PC-9 (cell line): Measurements from ENCODE around the gene CAP2. TPM values are rescaled to one million over a fixed set of nuclear protein-coding genes. Genes with fewer than 3 reads are reported as not detected.
"Not testable (repeated sequence)": the region's sequence is repeated elsewhere in the genome, so short reads cannot be mapped to it uniquely, and the experiment has no call there.

Experiments
- BruUV-seq: library from RNA; stranded (reverse); fragments of 400-500 nt; replicated peaks from 2 replicates; lab custom pipeline; 2021; lab: Mats Ljungman, UMichigan
- CTCF ChIA-PET: fragments of 300-600 bp; sonication (Branson Sonifier 250); formaldehyde crosslinking; loops from one replicate; lab custom pipeline; 2022; ENCODE audit warnings: antibody characterized with exemption; lab: Charles Lee
- POLR2A ChIA-PET: fragments of 300-600 bp; sonication (Branson Sonifier 250); formaldehyde crosslinking; loops from one replicate; lab custom pipeline; 2022; ENCODE audit warnings: antibody characterized with exemption; ENCODE audit not compliant: unreplicated experiment; lab: Charles Lee
- DNase-seq, 2 experiments: peaks; one replicate each; pipeline versions ENCODE4 v3.0.0 to v3.0.0-alpha.2; 2015 to 2022; ENCODE audit warnings: mixed read lengths in 1 of 2
- H2AFZ ChIP-seq: fragments of 200-600 bp; sonication (generic); 2 replicates; pipeline ENCODE4 v1.8.1; 2017; ENCODE audit warnings: antibody characterized with exemption
- H3F3A ChIP-seq: fragments of 200-600 bp; sonication (generic); 2 replicates; pipeline ENCODE4 v1.8.1; 2017; ENCODE audit warnings: antibody characterized with exemption, mild to moderate bottlenecking, low read depth; ENCODE audit not compliant: insufficient read depth
- H3K27ac ChIP-seq: fragments of 200-600 bp; sonication (generic); 2 replicates; pipeline ENCODE4 v1.6.1; 2016; ENCODE audit warnings: mixed run types
- H3K27me3 ChIP-seq: fragments of 200-600 bp; sonication (generic); 2 replicates; pipeline ENCODE4 v1.6.1; 2016; ENCODE audit warnings: low read depth, mixed run types; ENCODE audit not compliant: insufficient read depth
- H3K36me3 ChIP-seq: fragments of 200-600 bp; sonication (generic); 2 replicates; pipeline ENCODE4 v1.6.1; 2016; ENCODE audit warnings: low read depth, mixed run types
- H3K4me1 ChIP-seq: fragments of 200-600 bp; sonication (generic); replicated peaks from 2 replicates; pipeline ENCODE4 v1.6.1; 2016; ENCODE audit warnings: mixed run types; ENCODE audit not compliant: insufficient read depth
- H3K4me2 ChIP-seq: fragments of 200-600 bp; sonication (generic); 2 replicates; pipeline ENCODE4 v1.6.1; 2017; ENCODE audit warnings: mixed run types
- H3K4me3 ChIP-seq: fragments of 200-600 bp; sonication (generic); 2 replicates; pipeline ENCODE4 v1.6.1; 2016; ENCODE audit warnings: mixed run types
- H3K79me2 ChIP-seq: fragments of 200-600 bp; sonication (generic); 2 replicates; pipeline ENCODE4 v1.6.1; 2017; ENCODE audit warnings: low read depth, mixed run types
- H3K9me2 ChIP-seq: fragments of 200-600 bp; sonication (generic); 2 replicates; pipeline ENCODE4 v1.8.1; 2017; ENCODE audit warnings: mild to moderate bottlenecking; ENCODE audit not compliant: insufficient read depth
- H3K9me3 ChIP-seq: fragments of 200-600 bp; sonication (generic); 2 replicates; pipeline ENCODE4 v1.8.1; 2016; ENCODE audit warnings: low read depth; ENCODE audit not compliant: insufficient read depth
- H4K20me1 ChIP-seq: fragments of 200-600 bp; sonication (generic); 2 replicates; pipeline ENCODE4 v1.8.1; 2017; ENCODE audit not compliant: insufficient read depth
- EZH2 ChIP-seq: fragments of 200-600 bp; sonication (generic); IDR thresholded peaks from 2 replicates; pipeline ENCODE4 v1.8.0; 2017; ENCODE audit warnings: antibody characterized with exemption, low read depth
- intact Hi-C: fragments of 100-400 bp; cut with micrococcal nuclease; formaldehyde crosslinking; loops from one replicate; pipeline ENCODE4 v1.10.0; 2022; ENCODE audit not compliant: unreplicated experiment
- total RNA-seq: library from RNA; stranded (reverse); gene quantifications from 2 replicates; pipeline ENCODE4 v1.2.3, GENCODE V29; 2021
- TF ChIP-seq, protein P1 (sequence below): fragments of 200-600 bp; sonication (generic); conservative IDR thresholded peaks from 2 replicates; pipeline ENCODE4 v1.6.1; 2017; ENCODE audit warnings: mixed run types, antibody characterized with exemption, mild to moderate bottlenecking, moderate library complexity

CAP2 gene
- total RNA-seq, 1 experiment from 2014 or later, result 12.0 TPM

DNA sequence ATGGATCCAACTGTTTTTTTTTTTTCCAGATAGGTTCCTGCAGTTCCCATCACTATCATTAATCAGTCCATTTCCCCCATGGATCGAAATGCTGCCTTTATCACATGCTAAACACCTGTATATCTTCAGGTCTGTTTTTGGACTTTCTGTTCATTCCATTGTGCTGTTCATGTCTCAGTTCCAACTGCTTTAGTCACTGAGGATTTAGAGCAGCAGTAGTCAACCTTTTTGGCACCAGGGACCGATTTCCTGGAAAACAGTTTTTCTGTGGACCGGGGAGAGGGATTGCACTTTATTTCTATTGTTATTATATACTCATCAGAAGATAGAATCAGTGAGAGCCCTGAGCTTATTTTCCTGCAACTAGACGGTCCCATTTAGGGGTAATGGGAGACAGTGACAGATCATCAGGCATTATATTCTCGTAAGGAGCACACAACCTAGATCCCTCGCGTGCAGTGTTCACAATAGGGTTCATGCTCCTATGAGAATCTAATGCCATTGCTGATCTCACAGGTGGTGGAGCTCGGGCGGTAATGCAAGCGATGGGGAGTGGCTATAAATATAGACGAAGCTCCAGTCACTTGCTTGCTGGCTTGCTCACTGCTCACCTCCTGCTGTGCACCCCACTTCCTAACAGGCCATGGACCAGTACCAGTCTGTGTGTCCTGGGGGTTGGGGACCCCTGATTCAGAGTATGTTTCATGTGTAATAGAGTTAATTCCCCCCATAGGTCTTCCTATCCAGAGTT lies 46.0 kb downstream of the CAP2 start:
- no peak overlapping the region for H2AFZ ChIP-seq
- H3K9me3 ChIP-seq, result no peaks in the 10 kb centered on the region
- H3K4me3 ChIP-seq, result no peak overlapping the region
- no peaks in the 10 kb centered on the region for H3K79me2 ChIP-seq
- H3K27me3 ChIP-seq, result no peaks in the 10 kb centered on the region
- H3K9me2 ChIP-seq, result no peaks in the 10 kb centered on the region
- ChIA-PET POLR2A (no interaction called here), CTCF (no interaction called here)
- H3K27ac ChIP-seq, result no peak overlapping the region
- H4K20me1 ChIP-seq, result no peaks in the 10 kb centered on the region
- no peak for DNase-seq
- no peak overlapping the region for H3K4me2 ChIP-seq
- no peaks in the 10 kb centered on the region for H3K4me1 ChIP-seq
- intact Hi-C loops, result no loop called here
- no peak for TF ChIP-seq EZH2
- TF ChIP-seq, protein P1, sequence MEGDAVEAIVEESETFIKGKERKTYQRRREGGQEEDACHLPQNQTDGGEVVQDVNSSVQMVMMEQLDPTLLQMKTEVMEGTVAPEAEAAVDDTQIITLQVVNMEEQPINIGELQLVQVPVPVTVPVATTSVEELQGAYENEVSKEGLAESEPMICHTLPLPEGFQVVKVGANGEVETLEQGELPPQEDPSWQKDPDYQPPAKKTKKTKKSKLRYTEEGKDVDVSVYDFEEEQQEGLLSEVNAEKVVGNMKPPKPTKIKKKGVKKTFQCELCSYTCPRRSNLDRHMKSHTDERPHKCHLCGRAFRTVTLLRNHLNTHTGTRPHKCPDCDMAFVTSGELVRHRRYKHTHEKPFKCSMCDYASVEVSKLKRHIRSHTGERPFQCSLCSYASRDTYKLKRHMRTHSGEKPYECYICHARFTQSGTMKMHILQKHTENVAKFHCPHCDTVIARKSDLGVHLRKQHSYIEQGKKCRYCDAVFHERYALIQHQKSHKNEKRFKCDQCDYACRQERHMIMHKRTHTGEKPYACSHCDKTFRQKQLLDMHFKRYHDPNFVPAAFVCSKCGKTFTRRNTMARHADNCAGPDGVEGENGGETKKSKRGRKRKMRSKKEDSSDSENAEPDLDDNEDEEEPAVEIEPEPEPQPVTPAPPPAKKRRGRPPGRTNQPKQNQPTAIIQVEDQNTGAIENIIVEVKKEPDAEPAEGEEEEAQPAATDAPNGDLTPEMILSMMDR, result no peak
- H3F3A ChIP-seq, result no peaks in the 10 kb centered on the region
- H3K36me3 ChIP-seq, result no peaks in the 10 kb centered on the region
- no TSS peak for BruUV-seq

DNA sequence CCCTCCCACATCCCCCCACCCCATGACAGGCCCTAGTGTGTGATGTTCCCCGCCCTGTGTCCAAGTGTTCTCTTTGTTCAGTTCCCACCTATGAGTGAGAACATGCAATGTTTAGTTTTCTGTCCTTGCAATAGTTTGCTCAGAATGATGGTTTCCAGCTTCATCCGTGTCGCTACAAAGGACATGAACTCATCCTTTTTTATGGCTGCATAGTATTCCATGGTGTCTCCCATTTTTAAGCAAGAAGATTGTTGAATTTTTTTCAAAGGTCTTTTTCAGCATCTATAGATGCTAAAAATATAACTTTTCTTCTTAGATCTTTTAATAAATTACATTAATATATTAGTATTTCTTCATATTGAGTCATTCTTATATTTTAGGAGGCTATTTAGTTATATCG lies 47.4 kb downstream of the CAP2 start:
- H3K36me3 ChIP-seq, H3K4me3 ChIP-seq, H3K27ac ChIP-seq, H3K79me2 ChIP-seq, BruUV-seq, POLR2A ChIA-PET, DNase-seq, CTCF ChIA-PET, H3K4me2 ChIP-seq, H4K20me1 ChIP-seq, H3K27me3 ChIP-seq, H3K9me3 ChIP-seq, H3K9me2 ChIP-seq, H3F3A ChIP-seq, H2AFZ ChIP-seq, intact Hi-C loops, H3K4me1 ChIP-seq: not testable (repeated sequence)

DNA sequence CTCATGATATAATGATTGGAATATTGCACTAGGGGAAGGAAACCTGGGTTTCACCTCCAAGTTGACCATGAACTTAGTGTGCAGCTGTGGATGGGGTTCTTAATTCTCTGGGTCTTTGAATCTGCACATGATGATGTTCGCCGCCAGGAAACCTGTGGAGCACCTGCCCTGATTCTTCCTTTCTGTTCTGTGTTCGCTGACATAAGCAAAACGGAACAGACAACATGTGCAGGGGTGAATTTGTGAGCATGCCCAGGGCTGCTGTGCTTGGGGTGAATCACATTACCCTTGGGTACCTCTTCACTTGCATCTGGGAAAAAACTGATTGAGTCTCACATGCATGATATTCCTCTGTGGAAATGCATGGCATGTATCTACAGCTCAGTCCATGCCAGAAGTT lies 48.8 kb downstream of the CAP2 start:
- Histone ChIP-seq H3K27ac (no peak overlapping the region), H3K79me2 (no peaks in the 10 kb centered on the region)

More for the DNA sequence above, 48.8 kb downstream of the CAP2 start:
- CTCF ChIA-PET, result no interaction called here
- no peaks in the 10 kb centered on the region for H3K4me1 ChIP-seq
- H3K9me2 ChIP-seq, result no peaks in the 10 kb centered on the region
- H3K4me2 ChIP-seq, result no peak overlapping the region
- no peaks in the 10 kb centered on the region for H3F3A ChIP-seq
- POLR2A ChIA-PET, result no interaction called here
- no peak overlapping the region for H3K4me3 ChIP-seq
- H2AFZ ChIP-seq, result no peak overlapping the region
- intact Hi-C loops, result no loop called here
- BruUV-seq, result no TSS peak
- H4K20me1 ChIP-seq, result no peaks in the 10 kb centered on the region
- no peaks in the 10 kb centered on the region for H3K36me3 ChIP-seq
- no peaks in the 10 kb centered on the region for H3K27me3 ChIP-seq
- DNase-seq, result no peak
- TF ChIP-seq, protein P1, result no peak
- no peak for TF ChIP-seq EZH2
- no peaks in the 10 kb centered on the region for H3K9me3 ChIP-seq
